SK-N-SH (cell line): Measurements from ENCODE around the gene MAN1B1. TPM values are rescaled to one million over a fixed set of nuclear protein-coding genes. Genes with fewer than 3 reads are reported as not detected.

Experiments
- CTCF ChIP-seq: fragments of 200-600 bp; sonication (generic); IDR thresholded peaks from 2 replicates; pipeline ENCODE4 v1.6.1; 2017; ENCODE audit warnings: antibody characterized with exemption, mild to moderate bottlenecking, moderate library complexity
- EP300 ChIP-seq, 2 experiments: IDR thresholded peaks; 2 replicates each; pipeline versions ENCODE4 v1.4.0 to v1.6.1; 2012; ENCODE audit warnings: borderline replicate concordance in 1 of 2, low read depth in 1 of 2, low read length in 1 of 2
- IRF3 ChIP-seq: fragments of 150-350 bp; IDR thresholded peaks from 2 replicates; pipeline ENCODE4 v1.6.1; 2016; ENCODE audit warnings: mild to moderate bottlenecking, low read depth, low read length
- JUND ChIP-seq: IDR thresholded peaks from 2 replicates; pipeline ENCODE4 v1.4.0; 2012
- NRF1 ChIP-seq: IDR thresholded peaks from 2 replicates; pipeline ENCODE4 v1.6.1; 2012; ENCODE audit warnings: low read depth, mild to moderate bottlenecking, low read length
- POLR2AphosphoS5 ChIP-seq: IDR thresholded peaks from 2 replicates; pipeline ENCODE4 v1.6.1; 2012; ENCODE audit warnings: low read depth, low read length
- RCOR1 ChIP-seq: fragments of 150-350 bp; IDR thresholded peaks from 2 replicates; pipeline ENCODE4 v1.6.1; 2017; ENCODE audit warnings: antibody characterized with exemption, low read length
- RFX5 ChIP-seq: IDR thresholded peaks from 2 replicates; pipeline ENCODE4 v1.6.1; 2012; ENCODE audit warnings: mild to moderate bottlenecking, improper control_type of control experiment, low read length
- SIN3A ChIP-seq: IDR thresholded peaks from 2 replicates; pipeline ENCODE4 v1.6.1; 2012; ENCODE audit warnings: low read depth, mild to moderate bottlenecking, low read length, moderate library complexity, borderline replicate concordance
- SMC3 ChIP-seq: IDR thresholded peaks from 2 replicates; pipeline ENCODE4 v1.6.1; 2012; ENCODE audit warnings: low read depth, low read length, improper control_type of control experiment
- TAF1 ChIP-seq: IDR thresholded peaks from 2 replicates; pipeline ENCODE4 v1.6.1; 2012; ENCODE audit warnings: low read depth, mild to moderate bottlenecking, low read length, moderate library complexity, borderline replicate concordance
- TCF12 ChIP-seq: IDR thresholded peaks from 2 replicates; pipeline ENCODE4 v1.4.0; 2012
- USF1 ChIP-seq: IDR thresholded peaks from 2 replicates; pipeline ENCODE4 v1.4.0; 2012; ENCODE audit warnings: low read depth, borderline replicate concordance
- USF2 ChIP-seq: fragments of 150-350 bp; IDR thresholded peaks from 2 replicates; pipeline ENCODE4 v1.6.1; 2017; ENCODE audit warnings: antibody characterized with exemption, low read length, low read depth, borderline replicate concordance
- ZBTB33 ChIP-seq: IDR thresholded peaks from 2 replicates; pipeline ENCODE4 v1.4.0; 2012; ENCODE audit warnings: low read depth, borderline replicate concordance
- polyA plus RNA-seq, 3 experiments: library from polyadenylated mRNA; depleted of rRNA; stranded (reverse); fragments of >200 nt; gene quantifications; 2 replicates each; pipeline ENCODE4 v1.2.3, GENCODE V29; 2012

Gene MAN1B1
- polyA plus RNA-seq, 1 of the 3 experiments (the other 2 are of a cell fraction): 57.8 TPM

- TF ChIP-seq EP300 (IDR thresholded peaks at IDR 0.05; ENCODE audit: borderline replicate concordance in 1 of 2, low read depth in 1 of 2, low read length in 1 of 2): peak in 1 of 2 experiments; percentile 61; a peak in 1 of 4 replicates
- no peak for TF ChIP-seq USF1
- TF ChIP-seq CTCF: no peak
- TF ChIP-seq USF2: no peak
- TF ChIP-seq SIN3A: peak; percentile 65; the same call in 1 of the 2 replicates
- TF ChIP-seq IRF3: no peak
- peak; percentile 65; the same call in 1 of the 2 replicates for TF ChIP-seq POLR2AphosphoS5
- TF ChIP-seq TCF12: peak; percentile 55; the same call in 1 of the 2 replicates
- no peak for TF ChIP-seq NRF1
- TF ChIP-seq ZBTB33: no peak
- TF ChIP-seq JUND: peak; percentile 85; the same call in 1 of the 2 replicates
- TF ChIP-seq SMC3: no peak
- TF ChIP-seq RCOR1: no peak
- peak; percentile 55; the same call in 1 of the 2 replicates for TF ChIP-seq TAF1
- TF ChIP-seq RFX5: no peak
Measured at GRCh38 chr9:137083394-137084004, 3.3 kb upstream of the MAN1B1 start (continued).
